Measurements from ENCODE around the gene ZNF24.

ZNF24 gene

DNA sequence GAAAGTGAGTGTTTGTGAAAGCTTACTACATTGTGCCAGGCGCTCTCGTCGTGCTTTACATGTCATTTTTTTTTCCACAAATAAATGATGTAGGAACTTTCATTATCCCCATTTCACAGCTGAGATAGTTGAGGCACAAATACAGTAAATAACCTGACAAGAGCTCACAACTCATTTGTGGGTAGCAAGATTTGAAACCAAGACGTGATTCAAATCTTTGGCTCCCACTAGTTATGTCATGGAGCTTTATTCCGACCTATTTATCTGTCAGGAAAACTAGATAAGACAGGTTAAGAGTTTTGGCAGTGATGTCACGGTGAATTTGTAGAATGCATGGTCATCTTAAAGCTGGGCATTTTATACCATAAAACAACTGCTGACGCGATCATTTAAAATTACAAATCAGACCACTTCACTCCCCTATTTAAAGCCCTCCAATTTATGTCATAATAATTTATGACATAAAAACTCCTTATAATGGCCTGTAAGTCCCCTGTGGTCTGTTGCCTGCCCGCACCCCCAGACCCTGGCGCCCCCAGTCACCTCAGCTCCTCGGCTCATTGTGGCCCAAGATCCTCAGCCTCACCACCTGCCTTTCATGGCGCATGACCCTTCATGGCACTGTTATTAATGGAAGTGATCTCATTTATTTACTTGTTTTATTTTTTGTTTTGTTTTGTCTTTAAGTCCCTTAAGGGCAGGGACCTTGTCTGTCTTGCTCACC, 678 bp upstream of the ZNF24 start:
- Histone ChIP-seq H3K4me3 (ENCODE audit: low read depth, low read length, poor library complexity, severe bottlenecking) (peak overlapping the region; percentile 83), H3K9ac (ENCODE audit: low read length) (peak overlapping the region; percentile 90), H4K20me1 (ENCODE audit: insufficient read depth, low read length) (peaks cover 5% of the 10 kb centered on the region; the same call in 1 of the 2 replicates), H3K79me2 (ENCODE audit: insufficient read depth, low read length) (peaks cover 36% of the 10 kb centered on the region), H3K4me2 (ENCODE audit: low read length) (peak overlapping the region; percentile 79), H3K4me1 (ENCODE audit: insufficient read depth, low read length, severe bottlenecking) (peaks cover 26% of the 10 kb centered on the region), H3K9me2 (ENCODE audit: low read depth, low read length) (no peaks in the 10 kb centered on the region), H3F3A (ENCODE audit: insufficient read depth, low read length) (no peaks in the 10 kb centered on the region), H3K9me3 (ENCODE audit: low read length) (no peaks in the 10 kb centered on the region), H2AFZ (ENCODE audit: low read length) (peak overlapping the region; percentile 93), H3K27me3 (ENCODE audit: insufficient read depth, low read length) (no peaks in the 10 kb centered on the region), H3K36me3 (ENCODE audit: insufficient read depth, low read length) (peaks cover 33% of the 10 kb centered on the region), H3K27ac (ENCODE audit: low read depth, low read length, poor library complexity, severe bottlenecking) (peak overlapping the region; percentile 68)
- no peak for TF ChIP-seq EZH2 (IDR thresholded peaks at IDR 0.05; ENCODE audit: borderline replicate concordance, low read length)
- TF ChIP-seq, protein P1, sequence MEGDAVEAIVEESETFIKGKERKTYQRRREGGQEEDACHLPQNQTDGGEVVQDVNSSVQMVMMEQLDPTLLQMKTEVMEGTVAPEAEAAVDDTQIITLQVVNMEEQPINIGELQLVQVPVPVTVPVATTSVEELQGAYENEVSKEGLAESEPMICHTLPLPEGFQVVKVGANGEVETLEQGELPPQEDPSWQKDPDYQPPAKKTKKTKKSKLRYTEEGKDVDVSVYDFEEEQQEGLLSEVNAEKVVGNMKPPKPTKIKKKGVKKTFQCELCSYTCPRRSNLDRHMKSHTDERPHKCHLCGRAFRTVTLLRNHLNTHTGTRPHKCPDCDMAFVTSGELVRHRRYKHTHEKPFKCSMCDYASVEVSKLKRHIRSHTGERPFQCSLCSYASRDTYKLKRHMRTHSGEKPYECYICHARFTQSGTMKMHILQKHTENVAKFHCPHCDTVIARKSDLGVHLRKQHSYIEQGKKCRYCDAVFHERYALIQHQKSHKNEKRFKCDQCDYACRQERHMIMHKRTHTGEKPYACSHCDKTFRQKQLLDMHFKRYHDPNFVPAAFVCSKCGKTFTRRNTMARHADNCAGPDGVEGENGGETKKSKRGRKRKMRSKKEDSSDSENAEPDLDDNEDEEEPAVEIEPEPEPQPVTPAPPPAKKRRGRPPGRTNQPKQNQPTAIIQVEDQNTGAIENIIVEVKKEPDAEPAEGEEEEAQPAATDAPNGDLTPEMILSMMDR (IDR thresholded peaks at IDR 0.05; ENCODE audit: low read length): no peak

DNA sequence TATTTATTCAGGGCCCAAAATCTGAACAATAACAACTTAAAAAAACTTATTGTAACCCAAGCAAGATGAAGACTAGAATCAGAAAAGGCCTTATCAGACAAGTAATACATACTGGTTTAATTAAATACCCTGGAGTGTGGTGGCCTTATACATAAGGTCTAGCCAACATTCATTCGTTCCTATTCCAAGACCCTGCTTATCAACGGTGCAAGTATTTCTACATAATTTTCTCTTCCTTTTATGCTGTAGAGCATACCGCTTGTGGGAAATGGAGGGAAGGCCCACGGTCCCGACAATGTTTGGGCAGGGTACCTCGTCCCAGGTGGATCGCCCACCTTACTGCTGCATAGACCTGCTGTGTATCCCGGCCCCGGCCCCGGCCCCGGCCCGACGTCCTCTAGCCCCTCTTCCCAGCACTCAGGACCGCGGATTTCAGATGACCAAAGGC, 708 bp downstream of the ZNF24 start:
- Histone ChIP-seq H3K9me3 (ENCODE audit: low read length) (no peaks in the 10 kb centered on the region), H2AFZ (ENCODE audit: low read length) (no peak overlapping the region), H3K27me3 (ENCODE audit: insufficient read depth, low read length) (no peaks in the 10 kb centered on the region), H3F3A (ENCODE audit: insufficient read depth, low read length) (no peaks in the 10 kb centered on the region), H3K9ac (ENCODE audit: low read length) (peak overlapping the region; percentile 90), H3K79me2 (ENCODE audit: insufficient read depth, low read length) (peaks cover 36% of the 10 kb centered on the region), H3K9me2 (ENCODE audit: low read depth, low read length) (no peaks in the 10 kb centered on the region), H3K4me1 (ENCODE audit: insufficient read depth, low read length, severe bottlenecking) (peaks cover 26% of the 10 kb centered on the region), H4K20me1 (ENCODE audit: insufficient read depth, low read length) (peaks cover 5% of the 10 kb centered on the region; the same call in 1 of the 2 replicates), H3K36me3 (ENCODE audit: insufficient read depth, low read length) (peaks cover 47% of the 10 kb centered on the region), H3K27ac (ENCODE audit: low read depth, low read length, poor library complexity, severe bottlenecking) (peak overlapping the region; percentile 81), H3K4me3 (ENCODE audit: low read depth, low read length, poor library complexity, severe bottlenecking) (peak overlapping the region; percentile 83), H3K4me2 (ENCODE audit: low read length) (peak overlapping the region; percentile 79)
- TF ChIP-seq, protein P1 (IDR thresholded peaks at IDR 0.05; ENCODE audit: low read length): no peak
- TF ChIP-seq EZH2 (IDR thresholded peaks at IDR 0.05; ENCODE audit: borderline replicate concordance, low read length): no peak

DNA sequence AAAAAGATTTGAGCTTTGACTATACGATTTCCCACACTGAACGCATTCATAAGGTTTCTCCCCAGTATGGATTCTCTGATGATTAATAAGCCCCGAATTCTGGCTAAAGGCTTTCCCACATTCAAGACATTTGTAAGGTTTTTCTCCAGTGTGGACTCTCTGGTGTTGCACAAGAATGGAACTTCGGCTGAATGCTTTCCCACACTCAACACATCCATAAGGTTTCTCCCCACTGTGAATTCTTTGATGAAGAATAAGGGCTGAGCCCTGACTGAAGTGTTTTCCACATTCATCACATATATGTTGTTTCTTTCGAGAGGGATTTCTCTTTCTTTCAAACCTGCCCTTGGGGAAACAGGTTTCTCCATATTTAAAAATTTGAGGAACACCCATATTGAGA, 6.9 kb downstream of the ZNF24 start:
- Histone ChIP-seq H3K4me1 (ENCODE audit: insufficient read depth, low read length, severe bottlenecking) (no peaks in the 10 kb centered on the region), H3K4me2 (ENCODE audit: low read length) (no peak overlapping the region), H3K27me3 (ENCODE audit: insufficient read depth, low read length) (no peaks in the 10 kb centered on the region), H3K9me2 (ENCODE audit: low read depth, low read length) (no peaks in the 10 kb centered on the region), H3K9ac (ENCODE audit: low read length) (no peak overlapping the region), H3K27ac (ENCODE audit: low read depth, low read length, poor library complexity, severe bottlenecking) (no peak overlapping the region), H3K9me3 (ENCODE audit: low read length) (no peaks in the 10 kb centered on the region), H3K4me3 (ENCODE audit: low read depth, low read length, poor library complexity, severe bottlenecking) (no peak overlapping the region), H2AFZ (ENCODE audit: low read length) (no peak overlapping the region), H3K36me3 (ENCODE audit: insufficient read depth, low read length) (peaks cover 99% of the 10 kb centered on the region), H3K79me2 (ENCODE audit: insufficient read depth, low read length) (peaks cover 21% of the 10 kb centered on the region), H4K20me1 (ENCODE audit: insufficient read depth, low read length) (no peaks in the 10 kb centered on the region), H3F3A (ENCODE audit: insufficient read depth, low read length) (no peaks in the 10 kb centered on the region)
- TF ChIP-seq, protein P1 (IDR thresholded peaks at IDR 0.05; ENCODE audit: low read length): no peak
- TF ChIP-seq EZH2 (IDR thresholded peaks at IDR 0.05; ENCODE audit: borderline replicate concordance, low read length): no peak

Data from OCI-LY1 (cell line).